RWPE2 (cell line): ENCODE data around the gene SUPT3H.
"Not testable (repeated sequence)": the region's sequence is repeated elsewhere in the genome, so short reads cannot be mapped to it uniquely, and the experiment has no call there.

ENCODE experiments used
- ATAC-seq: fragments of 200-7000 bp; cut with Tn5 transposase; 3 replicates; pipeline ENCODE4 v1.9.1; 2021; ENCODE audit warnings: low read depth
- DNase-seq: peaks from one replicate; pipeline ENCODE4 v3.0.0-alpha.2; 2020; ENCODE audit warnings: low spot score
- H3K27ac ChIP-seq: fragments of 450-650 bp; 2 replicates; pipeline ENCODE4 v1.5.1; 2017; ENCODE audit warnings: mild to moderate bottlenecking; ENCODE audit not compliant: poor library complexity, severe bottlenecking
- H3K27me3 ChIP-seq: fragments of 250-450 bp; sonication (Bioruptor Pico); 2 replicates; pipeline ENCODE4 v1.5.1; 2021; ENCODE audit warnings: mild to moderate bottlenecking, moderate library complexity; ENCODE audit not compliant: insufficient read depth, poor library complexity, severe bottlenecking
- H3K36me3 ChIP-seq: fragments of 250-450 bp; sonication (Bioruptor Pico); 2 replicates; pipeline ENCODE4 v1.5.1; 2020; ENCODE audit warnings: low read depth, mild to moderate bottlenecking, moderate library complexity
- H3K4me1 ChIP-seq: fragments of 250-450 bp; sonication (Bioruptor Pico); 2 replicates; pipeline ENCODE4 v1.5.1; 2021; ENCODE audit warnings: mild to moderate bottlenecking, moderate library complexity; ENCODE audit not compliant: insufficient read depth, poor library complexity, severe bottlenecking
- H3K4me3 ChIP-seq: fragments of 250-450 bp; sonication (Bioruptor Pico); 2 replicates; pipeline ENCODE4 v1.5.1; 2021; ENCODE audit warnings: mild to moderate bottlenecking, moderate library complexity; ENCODE audit not compliant: severe bottlenecking
- H3K9me3 ChIP-seq: fragments of 250-450 bp; sonication (Bioruptor Pico); 2 replicates; pipeline ENCODE4 v1.5.1; 2021; ENCODE audit warnings: mild to moderate bottlenecking, moderate library complexity; ENCODE audit not compliant: severe bottlenecking
- TF ChIP-seq, protein P1 (sequence below): fragments of 450-650 bp; IDR thresholded peaks from one replicate; pipeline ENCODE4 v1.5.1; 2017; ENCODE audit warnings: mild to moderate bottlenecking, moderate library complexity; ENCODE audit not compliant: poor library complexity, severe bottlenecking

SUPT3H gene

DNA sequence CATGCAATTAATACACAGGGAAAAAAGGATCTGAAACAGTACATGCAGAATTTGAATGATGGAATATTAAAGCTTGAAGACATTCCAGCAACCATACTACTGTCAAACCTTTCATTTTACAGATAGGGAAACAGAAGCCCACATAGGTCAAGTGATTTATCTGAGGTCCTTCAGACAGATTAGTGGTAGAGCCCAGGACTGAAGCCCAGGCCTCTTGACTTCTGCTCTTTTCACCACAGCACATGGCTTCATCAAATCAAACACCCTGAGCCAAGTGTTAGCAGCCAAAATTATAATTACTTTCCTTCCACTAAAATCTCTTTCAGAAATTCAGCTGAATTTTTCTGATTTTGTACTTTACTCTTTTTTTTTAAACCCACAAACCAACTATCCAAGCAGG is 485.2 kb downstream of the SUPT3H start:
- Histone ChIP-seq H3K4me1 (no peaks in the 10 kb centered on the region), H3K36me3 (no peaks in the 10 kb centered on the region), H3K4me3 (no peak overlapping the region), H3K9me3 (no peaks in the 10 kb centered on the region), H3K27me3 (no peaks in the 10 kb centered on the region), H3K27ac (no peak overlapping the region)
- ATAC-seq (no peak), DNase-seq (no peak)
- TF ChIP-seq, protein P1, sequence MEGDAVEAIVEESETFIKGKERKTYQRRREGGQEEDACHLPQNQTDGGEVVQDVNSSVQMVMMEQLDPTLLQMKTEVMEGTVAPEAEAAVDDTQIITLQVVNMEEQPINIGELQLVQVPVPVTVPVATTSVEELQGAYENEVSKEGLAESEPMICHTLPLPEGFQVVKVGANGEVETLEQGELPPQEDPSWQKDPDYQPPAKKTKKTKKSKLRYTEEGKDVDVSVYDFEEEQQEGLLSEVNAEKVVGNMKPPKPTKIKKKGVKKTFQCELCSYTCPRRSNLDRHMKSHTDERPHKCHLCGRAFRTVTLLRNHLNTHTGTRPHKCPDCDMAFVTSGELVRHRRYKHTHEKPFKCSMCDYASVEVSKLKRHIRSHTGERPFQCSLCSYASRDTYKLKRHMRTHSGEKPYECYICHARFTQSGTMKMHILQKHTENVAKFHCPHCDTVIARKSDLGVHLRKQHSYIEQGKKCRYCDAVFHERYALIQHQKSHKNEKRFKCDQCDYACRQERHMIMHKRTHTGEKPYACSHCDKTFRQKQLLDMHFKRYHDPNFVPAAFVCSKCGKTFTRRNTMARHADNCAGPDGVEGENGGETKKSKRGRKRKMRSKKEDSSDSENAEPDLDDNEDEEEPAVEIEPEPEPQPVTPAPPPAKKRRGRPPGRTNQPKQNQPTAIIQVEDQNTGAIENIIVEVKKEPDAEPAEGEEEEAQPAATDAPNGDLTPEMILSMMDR: no peak

DNA sequence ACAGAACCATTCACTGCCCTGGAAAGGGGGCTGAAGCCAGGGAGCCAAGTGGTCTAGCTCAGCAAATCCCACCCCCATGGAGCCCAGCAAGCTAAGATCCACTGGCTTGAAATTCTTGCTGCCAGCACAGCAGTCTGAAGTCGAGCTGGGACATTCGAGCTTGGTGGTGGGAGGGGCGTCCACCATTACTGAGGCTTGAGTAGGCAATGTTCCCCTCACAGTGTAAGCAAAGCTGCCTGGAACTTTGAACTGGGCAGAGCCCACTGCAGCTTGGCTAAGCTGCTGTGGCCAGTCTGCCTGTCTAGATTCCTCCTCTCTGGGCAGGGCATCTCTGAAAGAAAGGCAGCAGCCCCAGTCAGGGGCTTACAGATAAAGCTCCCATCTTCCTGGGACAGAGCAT is 498.7 kb downstream of the SUPT3H start:
- H3K27ac ChIP-seq, H3K27me3 ChIP-seq, H3K9me3 ChIP-seq, H3K4me1 ChIP-seq, H3K4me3 ChIP-seq, ATAC-seq, DNase-seq, H3K36me3 ChIP-seq: not testable (repeated sequence)

DNA sequence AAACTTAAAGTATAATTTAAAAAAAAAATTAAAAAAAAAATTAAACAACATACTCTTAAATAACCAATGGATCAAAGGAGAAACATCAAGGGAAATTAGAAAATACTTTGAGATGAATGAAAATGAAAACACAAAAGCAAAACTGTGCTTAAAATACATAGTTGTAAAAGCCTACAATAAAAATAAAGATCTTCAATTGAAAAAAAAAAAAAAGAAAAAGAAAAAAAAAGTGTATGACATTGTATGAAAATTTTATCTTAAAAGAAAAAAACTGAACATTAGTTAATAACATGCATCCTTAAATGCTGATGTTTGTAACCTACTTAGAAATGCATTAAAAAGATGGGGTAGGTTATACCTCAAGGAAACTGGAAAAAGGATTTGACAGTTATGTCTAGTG is 501.1 kb downstream of the SUPT3H start:
- not testable (repeated sequence) for H3K4me3 ChIP-seq, DNase-seq, H3K36me3 ChIP-seq, H3K4me1 ChIP-seq, H3K27ac ChIP-seq, ATAC-seq, H3K27me3 ChIP-seq, H3K9me3 ChIP-seq

DNA sequence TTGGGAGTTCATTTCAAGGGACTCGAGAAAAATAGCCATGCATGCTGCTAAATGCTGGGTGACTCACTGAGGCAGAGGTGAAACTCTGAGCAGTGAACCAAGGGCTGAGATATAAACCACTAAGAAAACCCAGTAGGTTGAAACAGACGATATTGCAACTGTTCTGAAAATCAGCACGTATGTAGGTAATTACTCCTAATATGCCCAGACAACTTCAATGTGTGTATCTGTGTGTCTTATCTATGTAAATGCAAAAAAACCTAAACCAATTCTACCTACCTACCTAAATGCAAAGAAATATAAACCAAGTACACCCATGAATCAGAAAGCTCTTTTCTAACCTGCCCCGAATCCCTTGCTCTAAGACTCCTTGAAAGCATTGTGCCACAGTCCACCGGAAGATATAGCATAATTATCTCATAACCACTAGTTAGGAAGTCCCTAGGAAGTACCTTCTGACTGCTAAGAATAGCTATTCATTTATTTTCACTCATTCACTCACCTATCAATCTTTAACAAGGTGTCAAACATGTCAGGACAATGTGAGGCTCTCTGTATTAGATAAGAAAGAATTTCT is 508.3 kb downstream of the SUPT3H start:
- DNase-seq (no peak), ATAC-seq (no peak)
- TF ChIP-seq, protein P1: no peak
- H3K4me1 ChIP-seq: no peaks in the 10 kb centered on the region
- no peaks in the 10 kb centered on the region for H3K36me3 ChIP-seq
- H3K9me3 ChIP-seq: no peaks in the 10 kb centered on the region
- no peaks in the 10 kb centered on the region for H3K27me3 ChIP-seq
- no peak overlapping the region for H3K4me3 ChIP-seq
- no peak overlapping the region for H3K27ac ChIP-seq

DNA sequence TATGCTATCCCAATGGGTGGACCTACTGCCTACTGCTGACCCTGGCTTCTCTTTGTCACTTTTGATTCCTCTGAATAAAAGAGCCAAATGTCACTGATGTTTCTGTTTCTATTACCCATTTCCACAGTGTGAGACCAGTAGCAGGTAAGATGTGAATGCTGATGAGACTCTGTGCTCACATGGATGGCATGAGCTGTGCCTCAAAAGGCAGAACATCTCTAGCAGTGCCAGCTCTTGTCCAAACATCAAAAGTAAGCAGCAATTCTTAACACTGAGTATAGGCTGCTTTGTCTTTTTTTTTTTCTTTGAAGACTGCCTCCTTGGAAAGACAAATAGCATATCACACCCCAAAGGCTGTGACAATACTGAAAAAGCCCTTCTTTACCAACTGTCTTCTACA is 508.8 kb downstream of the SUPT3H start:
- Histone ChIP-seq H3K4me3 (no peak overlapping the region), H3K9me3 (no peaks in the 10 kb centered on the region), H3K27me3 (no peaks in the 10 kb centered on the region), H3K27ac (no peak overlapping the region), H3K36me3 (no peaks in the 10 kb centered on the region), H3K4me1 (no peaks in the 10 kb centered on the region)
- DNase-seq (no peak), ATAC-seq (no peak)
- TF ChIP-seq, protein P1: no peak

DNA sequence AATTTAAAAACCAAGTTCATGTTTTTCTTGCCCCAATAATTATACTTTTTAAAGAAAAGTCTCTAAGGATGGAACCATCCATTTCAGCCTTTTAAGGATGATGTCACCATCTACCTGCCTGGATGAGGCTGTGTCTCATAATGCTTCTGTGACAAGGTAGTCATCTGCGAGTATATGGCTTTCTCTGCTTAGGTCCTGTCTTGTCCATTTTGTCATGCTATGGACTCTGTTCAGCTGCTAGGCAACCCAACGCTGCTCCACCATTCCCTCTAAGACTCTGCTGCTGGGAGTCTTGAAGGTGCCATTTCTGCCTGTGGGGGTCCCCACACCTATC is 509.4 kb downstream of the SUPT3H start:
- DNase-seq (no peak), ATAC-seq (no peak)

More for the DNA sequence above, 509.4 kb downstream of the SUPT3H start:
- no peak overlapping the region for H3K27ac ChIP-seq
- TF ChIP-seq, protein P1: no peak
- no peaks in the 10 kb centered on the region for H3K9me3 ChIP-seq
- no peak overlapping the region for H3K4me3 ChIP-seq
- no peaks in the 10 kb centered on the region for H3K36me3 ChIP-seq
- no peaks in the 10 kb centered on the region for H3K4me1 ChIP-seq
- H3K27me3 ChIP-seq: no peaks in the 10 kb centered on the region
